HEK293T (cell line): Measurements from ENCODE around the gene TGFBR3.

Source experiments
- FOXK2 ChIP-seq: fragments of 450-650 bp; IDR thresholded peaks from 2 replicates; pipeline ENCODE4 v1.6.1; 2016; ENCODE audit warnings: mild to moderate bottlenecking
- TARDBP ChIP-seq: fragments of 450-650 bp; IDR thresholded peaks from 2 replicates; pipeline ENCODE4 v1.6.1; 2016

DNA sequence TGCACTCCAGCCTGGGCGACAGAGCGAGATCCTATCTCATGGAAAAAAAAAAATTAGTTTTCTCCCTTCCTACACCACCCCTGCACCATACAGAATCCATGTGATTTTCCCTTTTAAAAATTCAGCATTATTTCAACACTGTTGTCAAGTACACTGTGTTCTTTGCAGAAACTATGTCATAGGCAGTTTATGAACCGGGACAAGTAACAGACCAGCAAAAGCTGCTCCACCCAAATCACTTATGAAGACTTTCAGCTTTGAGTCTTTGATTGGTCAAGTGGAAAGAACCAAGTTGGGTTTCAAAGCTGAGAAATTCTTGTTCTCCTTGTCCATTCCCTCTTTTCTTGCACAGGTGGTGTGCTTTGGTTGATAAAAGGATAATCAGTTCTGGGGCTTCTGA is 212.3 kb downstream of the TGFBR3 start:
- TF ChIP-seq FOXK2 (no peak), TARDBP (no peak)
